ENCODE measurements around the gene MYO3B. TPM values are rescaled to one million over a fixed set of nuclear protein-coding genes. Genes with fewer than 3 reads are reported as not detected.

Gene MYO3B
- total RNA-seq, 5 donors from 2014 or later (not counting 1 experiment from before 2014, with no cell fraction given) = 0.26 to 0.28 TPM; not detected in 3

DNA sequence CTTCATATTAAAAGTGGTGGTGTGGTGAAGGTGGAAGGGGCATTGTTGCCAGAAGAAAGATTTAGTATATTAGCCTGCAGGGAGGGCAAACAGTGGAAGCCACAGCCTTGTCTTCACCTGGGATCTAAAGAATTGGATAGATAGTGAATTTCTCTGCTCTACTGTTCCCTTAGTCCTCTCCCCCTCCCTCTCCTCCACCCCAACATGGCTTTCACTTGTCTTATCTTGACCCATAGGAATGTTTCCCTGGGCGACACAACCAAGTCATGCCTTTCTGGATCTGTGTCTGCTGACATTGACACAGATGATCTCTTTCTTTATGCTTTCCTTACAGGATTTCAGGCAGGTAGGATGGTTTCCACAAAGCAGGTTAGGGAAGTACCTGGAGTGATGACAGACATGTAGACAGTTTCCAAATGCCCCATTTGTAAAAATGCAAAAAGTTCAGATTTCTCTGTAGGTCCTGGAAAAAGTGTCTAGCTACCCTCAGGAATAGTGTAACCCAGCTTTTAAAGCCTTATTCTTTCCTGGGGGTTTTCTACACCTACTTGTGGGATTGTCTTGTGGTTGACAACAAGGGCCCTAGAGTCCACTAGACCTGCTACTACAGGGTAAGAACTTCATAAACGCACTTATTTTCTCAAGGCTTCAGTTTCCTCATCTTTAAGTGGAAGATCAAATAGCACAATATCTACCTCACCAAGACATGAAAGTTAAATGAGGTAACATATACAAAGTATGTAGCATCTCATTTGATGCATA lies 353.0 kb downstream of the MYO3B start:
- no peaks in the 10 kb centered on the region for H3K36me3 ChIP-seq (ENCODE audit: control insufficient read depth in 2 of 2, extremely low read depth in 1 of 2, insufficient read depth in 1 of 2, low read length in 1 of 2)
- ChIA-PET POLR2A (no interaction called here), CTCF (no interaction called here)
- Mint-ChIP-seq H3K27ac (no peak overlapping the region), H3K4me3 (no peak overlapping the region), H3K27me3 (peaks cover 9 to 23% of the 10 kb centered on the region in 2 donors), H3K4me1 (no peaks in the 10 kb centered on the region), H3K36me3 (no peaks in the 10 kb centered on the region), H3K9me3 (no peaks in the 10 kb centered on the region)
- H3K27me3 ChIP-seq (replicated peaks in 1 of 2; ENCODE audit: control insufficient read depth in 2 of 2, extremely low read depth in 1 of 2, insufficient read depth in 2 of 2, low read length in 1 of 2) = peaks cover 0 to 6% of the 10 kb centered on the region in 2 experiments
- no peak overlapping the region for H3K4me3 ChIP-seq (ENCODE audit: control insufficient read depth in 1 of 2, extremely low read depth in 1 of 2, low read length in 1 of 2)
- WGBS (ENCODE audit: insufficient coverage) = no CpG with 5 or more reads among the region's 2 CpGs
- no peaks in the 10 kb centered on the region for H3K9me3 ChIP-seq
- no peak overlapping the region for H3K27ac ChIP-seq (ENCODE audit: low read length)
- H3K4me1 ChIP-seq (ENCODE audit: control insufficient read depth in 1 of 2, extremely low read depth in 1 of 2, insufficient read depth in 2 of 2, low read length in 2 of 2) = no peaks in the 10 kb centered on the region
- no peak for DNase-seq
- ATAC-seq (replicated peaks in 1 of 4) = no peak

DNA sequence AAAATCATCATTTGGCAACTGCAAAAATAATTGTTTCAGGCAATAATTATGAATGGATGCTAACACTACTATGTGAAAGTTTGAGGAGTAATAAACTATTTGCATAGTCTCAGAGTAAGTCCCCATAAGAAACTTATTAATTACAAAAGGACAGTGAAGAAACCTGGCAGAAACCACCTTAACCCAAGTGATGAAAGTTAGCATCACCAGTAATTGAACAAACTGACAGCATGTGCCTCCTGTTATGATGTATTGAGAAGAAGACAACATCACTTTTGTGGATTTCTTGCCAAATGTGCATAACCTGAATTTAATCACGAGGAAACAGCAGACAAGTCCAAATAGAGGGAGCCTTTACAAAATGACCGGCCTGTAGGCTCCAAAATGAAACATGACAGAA lies 353.9 kb downstream of the MYO3B start:
- ATAC-seq (replicated peaks in 1 of 4) (no peak), DNase-seq (no peak)
- ChIA-PET POLR2A (no interaction called here), CTCF (no interaction called here)
- Mint-ChIP-seq H3K9me3 (no peaks in the 10 kb centered on the region), H3K36me3 (no peaks in the 10 kb centered on the region), H3K4me1 (no peaks in the 10 kb centered on the region), H3K27ac (no peak overlapping the region), H3K4me3 (no peak overlapping the region), H3K27me3 (peaks cover 9 to 22% of the 10 kb centered on the region in 2 donors)
- Histone ChIP-seq H3K9me3 (no peaks in the 10 kb centered on the region), H3K36me3 (ENCODE audit: control insufficient read depth in 2 of 2, extremely low read depth in 1 of 2, insufficient read depth in 1 of 2, low read length in 1 of 2) (no peaks in the 10 kb centered on the region), H3K4me1 (ENCODE audit: control insufficient read depth in 1 of 2, extremely low read depth in 1 of 2, insufficient read depth in 2 of 2, low read length in 2 of 2) (no peaks in the 10 kb centered on the region), H3K27me3 (replicated peaks in 1 of 2; ENCODE audit: control insufficient read depth in 2 of 2, extremely low read depth in 1 of 2, insufficient read depth in 2 of 2, low read length in 1 of 2) (peaks cover 0 to 6% of the 10 kb centered on the region in 2 experiments), H3K27ac (ENCODE audit: low read length) (no peak overlapping the region), H3K4me3 (ENCODE audit: control insufficient read depth in 1 of 2, extremely low read depth in 1 of 2, low read length in 1 of 2) (no peak overlapping the region)
- WGBS (ENCODE audit: insufficient coverage) = 82% methylated on average over 2 of the region's 2 CpGs

DNA sequence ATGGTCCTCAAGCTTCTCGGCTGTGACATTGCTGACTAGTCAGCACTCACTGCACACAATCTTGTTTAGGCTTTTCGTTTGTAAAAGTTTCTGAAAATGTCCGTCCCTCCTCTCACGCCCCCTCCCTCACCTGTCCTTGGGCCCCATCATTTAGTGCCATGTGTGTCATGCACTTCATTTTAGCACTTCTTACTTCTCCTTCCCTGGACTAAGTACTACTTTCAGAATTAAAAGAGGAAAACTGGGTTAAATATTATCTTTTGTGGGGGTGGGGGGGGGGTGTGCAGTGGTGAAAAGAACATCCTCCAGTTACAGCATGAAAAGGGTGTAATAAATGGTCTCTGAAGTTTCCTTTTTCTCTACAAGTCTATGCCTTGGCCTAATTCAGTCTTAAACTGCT lies 355.2 kb downstream of the MYO3B start:
- no peak overlapping the region for H3K4me3 ChIP-seq (ENCODE audit: control insufficient read depth in 1 of 2, extremely low read depth in 1 of 2, low read length in 1 of 2)
- Mint-ChIP-seq H3K4me1 (no peaks in the 10 kb centered on the region), H3K4me3 (no peak overlapping the region), H3K9me3 (no peaks in the 10 kb centered on the region), H3K27me3 (peaks cover 6 to 12% of the 10 kb centered on the region in 2 donors), H3K27ac (no peak overlapping the region), H3K36me3 (no peaks in the 10 kb centered on the region)
- no peak overlapping the region for H3K27ac ChIP-seq (ENCODE audit: low read length)
- no peak for DNase-seq
- ChIA-PET POLR2A (no interaction called here), CTCF (interaction anchor here in 1 of 2 donors (0.7 kb wide), 1 partner anchor 27 kb away, joined by 4 read pairs; no protein-coding TSS in a partner anchor)
- WGBS (ENCODE audit: insufficient coverage) = 76% methylated on average over 4 of the region's 4 CpGs
- H3K4me1 ChIP-seq (ENCODE audit: control insufficient read depth in 1 of 2, extremely low read depth in 1 of 2, insufficient read depth in 2 of 2, low read length in 2 of 2) = no peaks in the 10 kb centered on the region
- ATAC-seq (replicated peaks in 1 of 4) = no peak
- H3K9me3 ChIP-seq = no peaks in the 10 kb centered on the region
- no peaks in the 10 kb centered on the region for H3K36me3 ChIP-seq (ENCODE audit: control insufficient read depth in 2 of 2, extremely low read depth in 1 of 2, insufficient read depth in 1 of 2, low read length in 1 of 2)
- peaks cover 0 to 4% of the 10 kb centered on the region in 2 experiments for H3K27me3 ChIP-seq (replicated peaks in 1 of 2; ENCODE audit: control insufficient read depth in 2 of 2, extremely low read depth in 1 of 2, insufficient read depth in 2 of 2, low read length in 1 of 2)

DNA sequence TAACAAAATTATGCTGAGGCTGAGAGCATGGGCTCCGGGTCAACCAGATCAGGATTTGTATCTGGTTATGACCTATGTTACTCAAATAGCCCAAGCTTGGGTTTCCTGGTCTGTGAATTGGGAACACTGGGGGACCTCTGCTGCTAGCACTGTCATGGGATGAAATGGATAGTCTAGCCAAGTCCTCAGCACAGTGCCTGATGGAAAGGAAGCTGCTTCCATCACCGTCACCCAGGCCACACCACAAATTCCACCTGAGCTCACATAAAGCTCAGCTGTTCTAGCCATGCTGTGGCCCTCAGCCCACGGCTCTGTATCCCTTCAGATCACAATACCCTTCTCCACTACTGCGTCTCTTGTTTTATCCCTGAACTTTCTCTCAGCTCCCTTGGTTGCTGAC lies 357.6 kb downstream of the MYO3B start:
- Histone ChIP-seq H3K27ac (ENCODE audit: low read length) (no peak overlapping the region), H3K36me3 (ENCODE audit: control insufficient read depth in 2 of 2, extremely low read depth in 1 of 2, insufficient read depth in 1 of 2, low read length in 1 of 2) (no peaks in the 10 kb centered on the region), H3K4me1 (ENCODE audit: control insufficient read depth in 1 of 2, extremely low read depth in 1 of 2, insufficient read depth in 2 of 2, low read length in 2 of 2) (no peaks in the 10 kb centered on the region), H3K9me3 (no peaks in the 10 kb centered on the region), H3K27me3 (replicated peaks in 1 of 2; ENCODE audit: control insufficient read depth in 2 of 2, extremely low read depth in 1 of 2, insufficient read depth in 2 of 2, low read length in 1 of 2) (peaks cover 0 to 5% of the 10 kb centered on the region in 2 experiments), H3K4me3 (ENCODE audit: control insufficient read depth in 1 of 2, extremely low read depth in 1 of 2, low read length in 1 of 2) (no peak overlapping the region)
- no peaks in the 10 kb centered on the region for H3K4me1 Mint-ChIP-seq
- ATAC-seq (replicated peaks in 1 of 4) (no peak), DNase-seq (no peak)
- H3K36me3 Mint-ChIP-seq = no peaks in the 10 kb centered on the region
- CTCF ChIA-PET = no interaction called here
- no peaks in the 10 kb centered on the region for H3K9me3 Mint-ChIP-seq
- 82% methylated on average over 3 of the region's 4 CpGs for WGBS (ENCODE audit: insufficient coverage)
- POLR2A ChIA-PET = no interaction called here
- peaks cover 3 to 4% of the 10 kb centered on the region in 2 donors for H3K27me3 Mint-ChIP-seq
- H3K27ac Mint-ChIP-seq = no peak overlapping the region
- no peak overlapping the region for H3K4me3 Mint-ChIP-seq

DNA sequence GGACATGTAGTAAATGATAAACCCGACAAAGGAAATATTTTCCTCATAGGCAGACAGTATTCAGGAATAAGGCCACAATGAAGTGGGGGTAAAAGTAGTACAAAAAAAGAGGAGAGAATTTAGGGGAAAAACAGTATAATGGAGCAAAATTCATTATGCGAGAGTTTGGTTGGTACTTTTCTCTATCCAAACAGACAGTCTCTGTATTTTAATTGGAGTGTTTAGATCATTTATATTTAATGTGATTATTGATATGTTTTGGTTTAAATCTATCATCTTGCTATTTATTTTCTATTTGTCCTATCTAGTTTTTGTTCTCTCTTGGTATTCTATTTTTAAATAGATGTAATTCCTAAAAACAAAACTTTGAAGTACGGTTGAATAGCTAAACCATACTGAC lies 366.9 kb downstream of the MYO3B start:
- DNase-seq (no peak), ATAC-seq (replicated peaks in 1 of 4) (no peak)
- Histone ChIP-seq H3K36me3 (ENCODE audit: control insufficient read depth in 2 of 2, extremely low read depth in 1 of 2, insufficient read depth in 1 of 2, low read length in 1 of 2) (no peaks in the 10 kb centered on the region), H3K9me3 (peaks cover 2% of the 10 kb centered on the region), H3K27me3 (replicated peaks in 1 of 2; ENCODE audit: control insufficient read depth in 2 of 2, extremely low read depth in 1 of 2, insufficient read depth in 2 of 2, low read length in 1 of 2) (no peaks in the 10 kb centered on the region), H3K4me3 (ENCODE audit: control insufficient read depth in 1 of 2, extremely low read depth in 1 of 2, low read length in 1 of 2) (no peak overlapping the region), H3K27ac (ENCODE audit: low read length) (no peak overlapping the region), H3K4me1 (ENCODE audit: control insufficient read depth in 1 of 2, extremely low read depth in 1 of 2, insufficient read depth in 2 of 2, low read length in 2 of 2) (no peaks in the 10 kb centered on the region)
- WGBS (ENCODE audit: insufficient coverage) = no CpG with 5 or more reads among the region's 3 CpGs
- H3K4me1 Mint-ChIP-seq = no peaks in the 10 kb centered on the region
- ChIA-PET POLR2A (no interaction called here), CTCF (no interaction called here)
- H3K4me3 Mint-ChIP-seq = no peak overlapping the region
- peaks cover 11 to 19% of the 10 kb centered on the region in 2 donors for H3K27me3 Mint-ChIP-seq
- no peak overlapping the region for H3K27ac Mint-ChIP-seq
- peaks cover 0 to 12% (median 6%) of the 10 kb centered on the region in 3 donors for H3K9me3 Mint-ChIP-seq
- no peaks in the 10 kb centered on the region for H3K36me3 Mint-ChIP-seq

DNA sequence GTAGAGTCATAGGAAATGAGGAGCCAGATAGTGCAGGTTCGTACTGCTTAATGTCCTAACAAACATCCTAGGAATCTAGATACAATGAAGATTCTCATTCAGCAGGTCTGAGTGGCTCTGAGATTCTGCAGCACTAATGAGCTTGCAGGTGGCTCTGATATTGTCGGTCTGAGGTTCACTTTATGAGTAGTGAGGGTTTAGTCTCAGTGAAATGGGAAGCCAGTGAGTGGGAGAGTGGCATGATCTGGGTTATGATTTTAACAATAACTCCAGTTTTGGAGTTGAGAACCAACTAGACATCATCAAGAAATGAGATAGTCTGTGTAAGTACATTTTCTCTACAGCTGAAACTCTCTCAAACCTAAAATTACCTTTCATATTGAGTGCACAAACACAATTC lies 370.4 kb downstream of the MYO3B start:
- Mint-ChIP-seq H3K4me3 (no peak overlapping the region), H3K27ac (no peak overlapping the region), H3K27me3 (peaks cover 4 to 10% of the 10 kb centered on the region in 2 donors), H3K4me1 (no peaks in the 10 kb centered on the region), H3K36me3 (no peaks in the 10 kb centered on the region), H3K9me3 (peaks cover 7 to 26% (median 16%) of the 10 kb centered on the region in 3 donors)
- no peak overlapping the region for H3K4me3 ChIP-seq (ENCODE audit: control insufficient read depth in 1 of 2, extremely low read depth in 1 of 2, low read length in 1 of 2)
- no CpG with 5 or more reads among the region's 2 CpGs for WGBS (ENCODE audit: insufficient coverage)
- DNase-seq = no peak
- H3K27me3 ChIP-seq (replicated peaks in 1 of 2; ENCODE audit: control insufficient read depth in 2 of 2, extremely low read depth in 1 of 2, insufficient read depth in 2 of 2, low read length in 1 of 2) = peaks cover 0 to 2% of the 10 kb centered on the region in 2 experiments
- ATAC-seq (replicated peaks in 1 of 4) = no peak
- ChIA-PET POLR2A (no interaction called here), CTCF (no interaction called here)
- peaks cover 2% of the 10 kb centered on the region for H3K9me3 ChIP-seq
- no peak overlapping the region for H3K27ac ChIP-seq (ENCODE audit: low read length)
- H3K4me1 ChIP-seq (ENCODE audit: control insufficient read depth in 1 of 2, extremely low read depth in 1 of 2, insufficient read depth in 2 of 2, low read length in 2 of 2) = no peaks in the 10 kb centered on the region
- no peaks in the 10 kb centered on the region for H3K36me3 ChIP-seq (ENCODE audit: control insufficient read depth in 2 of 2, extremely low read depth in 1 of 2, insufficient read depth in 1 of 2, low read length in 1 of 2)
